HG03342 (cell line): ENCODE results near the gene ZDHHC7.
"Not testable (repeated sequence)": the region's sequence is repeated elsewhere in the genome, so short reads cannot be mapped to it uniquely, and the experiment has no call there.

ENCODE experiments used
- ATAC-seq: cut with Tn5 transposase; IDR thresholded peaks from one replicate; pipeline ENCODE4 v1.9.1; 2021; ENCODE audit warnings: mild to moderate bottlenecking, moderate library complexity; ENCODE audit not compliant: unreplicated experiment

The ZDHHC7 gene, protein sequence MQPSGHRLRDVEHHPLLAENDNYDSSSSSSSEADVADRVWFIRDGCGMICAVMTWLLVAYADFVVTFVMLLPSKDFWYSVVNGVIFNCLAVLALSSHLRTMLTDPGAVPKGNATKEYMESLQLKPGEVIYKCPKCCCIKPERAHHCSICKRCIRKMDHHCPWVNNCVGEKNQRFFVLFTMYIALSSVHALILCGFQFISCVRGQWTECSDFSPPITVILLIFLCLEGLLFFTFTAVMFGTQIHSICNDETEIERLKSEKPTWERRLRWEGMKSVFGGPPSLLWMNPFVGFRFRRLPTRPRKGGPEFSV

DNA sequence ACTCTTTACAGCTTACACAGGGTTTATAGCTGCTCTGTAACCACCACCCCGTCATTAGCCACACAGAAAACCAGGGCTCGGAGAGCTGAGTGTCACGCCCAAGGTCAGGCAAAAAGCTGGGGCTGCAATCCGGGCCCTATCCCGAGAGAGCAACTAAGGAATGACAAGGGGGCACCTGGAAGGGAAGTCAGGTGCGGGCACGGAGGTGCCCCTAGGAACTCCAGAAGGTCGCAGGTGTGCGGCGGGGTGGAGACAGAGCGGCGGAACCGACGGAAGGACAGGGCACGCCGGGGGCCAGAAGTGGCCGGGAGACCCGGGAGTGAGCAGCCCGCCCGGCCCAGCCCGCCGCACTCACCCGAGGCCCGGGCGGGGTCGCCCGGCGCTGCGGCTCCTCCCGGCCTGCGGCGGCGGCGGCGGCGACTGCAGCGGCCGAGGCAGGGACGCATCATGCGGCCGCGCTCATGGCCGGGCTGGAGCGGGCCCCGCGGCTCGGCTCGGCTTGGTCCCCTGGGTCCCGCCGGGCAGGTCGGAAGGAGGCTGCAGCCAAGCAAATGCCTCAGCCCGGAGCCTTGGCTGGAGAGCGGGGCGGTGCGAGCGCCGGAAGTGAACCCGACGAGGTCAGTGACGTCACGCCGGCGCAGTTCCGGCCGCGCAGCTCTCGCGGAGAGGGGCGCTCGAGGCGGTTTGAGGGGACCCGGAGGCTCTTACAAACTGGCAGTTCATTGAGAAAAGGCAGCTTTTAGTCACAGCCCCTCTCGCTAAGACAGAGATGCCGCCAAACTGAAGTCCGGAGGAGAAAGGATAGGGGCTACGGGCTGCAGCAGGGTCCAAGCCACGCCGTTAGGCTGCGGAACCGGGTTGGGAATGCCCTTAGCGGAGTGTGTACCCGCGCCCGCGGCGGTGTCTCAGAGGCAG is at the start of gene ZDHHC7:
Gene ZDHHC7 (minus strand): TSS at position 605 of the 915 bp plus-strand sequence. CDS start 20,917 bp downstream, outside the sequence.
- peak; percentile 86 for ATAC-seq

DNA sequence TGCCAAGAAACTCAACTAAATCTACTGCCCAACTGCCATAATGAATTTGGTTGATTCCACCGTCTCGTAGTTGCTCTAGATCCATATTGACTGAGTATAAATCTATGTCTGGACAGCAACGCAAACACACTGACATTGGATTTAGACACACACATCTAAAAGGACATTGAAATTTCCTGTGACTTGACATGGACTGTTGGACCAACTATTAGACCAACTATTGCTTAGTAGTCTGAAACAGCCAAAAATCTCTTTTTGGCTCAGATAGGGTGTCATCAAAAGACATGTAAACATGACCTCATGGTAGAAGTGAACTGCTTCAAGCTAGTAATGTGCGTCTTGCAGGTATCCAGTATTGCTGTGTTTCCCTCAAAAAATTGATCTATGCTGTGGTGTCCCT is 47.6 kb upstream of the ZDHHC7 start:
- ATAC-seq = no peak

DNA sequence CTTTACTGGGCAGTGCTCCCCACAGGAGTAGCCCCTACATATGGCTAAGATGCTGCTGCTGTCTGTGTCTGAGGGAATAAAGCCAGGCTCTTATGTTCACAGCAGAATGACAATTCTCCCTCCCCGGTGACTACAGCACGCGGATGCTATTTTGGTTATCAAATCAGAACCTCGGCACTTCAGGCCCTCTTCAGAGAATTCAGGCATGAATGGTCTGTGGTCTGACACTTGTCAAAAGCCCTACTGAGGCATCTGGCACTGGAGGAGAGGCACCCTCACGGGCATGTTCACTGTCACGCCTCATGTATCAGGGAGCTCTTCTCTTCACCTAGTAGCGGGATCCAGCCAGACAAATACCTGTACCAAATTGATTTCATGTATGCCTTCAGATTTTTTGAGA is 46.6 kb upstream of the ZDHHC7 start:
- no peak for ATAC-seq

DNA sequence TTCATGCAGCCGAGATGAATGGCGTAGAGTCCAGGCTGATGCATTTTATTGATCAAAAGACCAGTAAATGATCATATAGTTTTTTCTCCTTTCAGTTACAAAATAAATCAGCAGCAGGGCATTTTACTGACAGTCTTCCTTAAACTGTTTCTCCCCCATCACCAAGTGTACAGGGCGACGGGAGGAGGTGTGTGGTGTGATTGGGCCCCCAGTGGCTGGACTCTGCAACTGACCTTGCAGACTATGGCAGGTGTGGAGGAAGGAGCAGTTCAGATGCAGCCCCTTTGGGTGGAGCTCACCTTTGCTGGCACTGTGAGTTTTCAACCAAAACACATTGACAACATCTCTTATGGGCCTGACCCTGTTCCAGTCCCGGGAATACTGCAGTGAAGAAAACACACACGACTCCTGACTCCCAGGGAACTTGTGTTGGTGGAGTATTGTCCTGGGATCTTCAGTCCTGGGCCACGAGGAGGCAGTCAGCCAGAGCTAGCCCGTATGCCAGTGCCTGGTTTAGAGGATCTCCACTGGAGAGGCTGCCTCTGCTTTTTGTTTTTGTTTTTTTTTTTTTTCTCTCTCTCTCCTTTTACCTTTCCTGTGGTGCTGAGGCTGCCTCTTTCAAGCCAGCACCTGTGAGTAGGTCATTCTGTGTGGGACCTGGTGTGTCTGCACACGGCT is 46.0 kb upstream of the ZDHHC7 start:
- ATAC-seq = no peak

DNA sequence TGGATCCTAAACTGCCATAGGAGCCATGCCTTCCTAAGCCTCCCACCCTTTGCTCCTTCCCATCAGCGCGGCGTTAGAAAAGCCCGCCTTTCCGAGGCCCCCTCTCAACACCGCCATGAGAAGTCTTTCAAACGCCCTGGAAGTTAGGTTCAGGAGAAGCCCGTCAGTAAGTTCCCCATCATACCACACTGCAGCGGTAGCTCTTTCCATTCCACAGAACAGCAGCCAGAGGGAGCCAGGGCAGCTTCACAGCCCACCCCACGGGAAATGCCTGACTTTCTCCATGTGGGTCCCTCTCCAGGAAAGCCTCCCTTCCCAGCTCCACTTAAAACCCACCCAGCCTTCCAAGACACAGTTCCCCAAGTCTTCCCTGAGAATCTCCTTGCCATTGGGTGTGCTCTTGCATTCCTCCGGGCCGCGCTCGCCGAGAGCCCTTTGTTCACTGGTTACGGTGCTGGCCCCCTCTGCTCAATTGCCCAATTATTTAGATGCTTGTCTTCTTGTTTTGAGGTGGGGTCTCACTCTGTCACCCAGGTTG is 44.9 kb upstream of the ZDHHC7 start:
- ATAC-seq = no peak

DNA sequence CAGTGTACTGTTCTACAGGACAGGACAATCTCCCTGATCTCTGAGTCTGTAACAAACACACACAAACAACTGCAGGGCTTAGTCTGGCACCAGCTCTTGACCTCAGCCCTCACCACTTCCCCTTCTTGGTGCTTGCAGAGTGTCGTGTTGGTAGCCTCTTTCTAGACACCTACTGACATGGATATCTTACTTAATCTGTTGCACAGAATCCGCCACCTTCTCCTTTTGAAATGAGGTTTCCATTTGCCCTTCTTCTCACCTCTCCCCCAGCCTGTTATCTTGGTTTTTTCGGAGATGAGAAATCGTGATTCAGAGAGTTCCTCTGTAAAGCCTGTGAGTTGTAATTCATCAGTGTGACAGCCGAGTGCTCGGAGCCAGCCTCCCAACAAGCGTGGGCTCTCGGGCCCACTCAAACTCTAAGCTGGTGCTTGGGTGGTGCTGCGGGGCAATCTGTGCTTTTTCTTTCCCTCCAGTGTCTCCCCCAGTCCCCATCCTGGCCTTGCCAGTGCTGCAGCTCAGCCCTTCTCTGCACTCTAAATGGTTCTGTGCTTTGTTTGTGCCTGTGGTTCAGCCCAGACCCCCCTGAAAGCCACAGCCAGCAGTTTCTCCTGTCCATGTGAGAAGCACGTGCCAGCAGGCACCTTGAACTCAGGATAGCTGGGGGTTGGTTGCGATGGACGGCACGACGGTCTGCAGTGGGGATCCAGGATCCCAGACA is 44.3 kb upstream of the ZDHHC7 start:
- peak; percentile 92 for ATAC-seq

DNA sequence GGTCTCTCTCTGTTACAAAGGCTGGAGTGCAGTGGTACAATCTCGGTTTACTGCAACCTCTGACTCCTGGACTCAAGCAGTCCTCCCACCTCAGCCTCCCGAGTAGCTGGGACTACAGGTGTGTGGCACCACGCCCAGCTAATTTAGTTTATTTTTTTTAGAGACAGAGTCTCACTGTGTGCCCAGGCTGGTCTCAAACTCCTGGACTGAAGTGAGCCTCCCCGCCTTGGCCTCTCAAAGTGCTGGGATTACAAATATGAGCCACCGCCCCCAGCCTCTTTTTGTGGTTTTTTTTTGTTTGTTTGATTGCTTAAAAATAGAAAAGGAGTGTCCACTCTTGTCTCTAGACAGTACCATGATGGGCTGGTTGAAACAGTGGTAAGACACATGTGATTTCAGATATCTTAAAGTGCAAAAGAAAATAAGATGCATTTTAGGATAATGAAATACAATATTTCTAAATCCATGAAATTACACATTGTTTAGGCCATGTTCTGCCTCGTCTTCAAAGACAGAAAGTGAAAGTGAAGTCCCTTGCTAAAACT is 43.7 kb upstream of the ZDHHC7 start:
- ATAC-seq = no peak

DNA sequence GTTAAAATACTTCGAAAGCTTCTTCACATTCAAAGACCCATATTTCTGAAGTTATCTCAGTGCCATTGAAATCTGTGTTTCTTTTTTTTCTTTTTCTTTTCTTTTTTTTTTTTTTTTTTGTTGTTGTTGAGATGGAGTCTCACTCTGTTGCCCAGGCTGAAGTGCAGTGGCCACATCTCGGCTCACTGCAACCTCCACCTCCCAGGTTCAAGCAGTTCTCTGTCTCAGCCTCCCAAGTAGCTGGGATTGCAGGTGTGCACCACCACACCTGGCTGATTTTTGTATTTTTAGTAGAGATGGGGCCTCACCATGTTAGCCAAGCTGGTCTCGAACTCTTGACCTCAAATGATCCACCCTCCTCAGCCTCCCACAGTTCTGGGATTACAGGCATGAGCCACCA is 43.0 kb upstream of the ZDHHC7 start:
- ATAC-seq = not testable (repeated sequence)

DNA sequence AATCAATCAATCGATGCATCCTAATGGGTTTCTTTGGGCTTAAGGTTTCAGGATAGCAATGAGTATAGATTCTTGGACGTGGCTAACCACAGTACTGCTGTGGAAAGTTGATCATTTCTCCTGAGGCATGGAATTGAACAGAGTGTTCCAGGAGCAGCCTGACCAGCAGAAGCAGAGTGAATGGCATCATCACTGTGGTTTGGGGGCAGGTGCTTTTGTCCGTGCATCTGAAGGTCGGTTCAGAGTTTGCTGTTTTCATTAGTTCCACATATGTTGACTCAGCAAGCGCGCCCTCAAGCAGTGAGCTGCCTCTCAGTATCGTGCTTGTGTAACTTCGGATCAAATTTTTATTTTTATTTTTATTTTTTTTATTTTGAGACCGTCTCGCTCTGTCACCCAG is 41.2 kb upstream of the ZDHHC7 start:
- no peak for ATAC-seq

DNA sequence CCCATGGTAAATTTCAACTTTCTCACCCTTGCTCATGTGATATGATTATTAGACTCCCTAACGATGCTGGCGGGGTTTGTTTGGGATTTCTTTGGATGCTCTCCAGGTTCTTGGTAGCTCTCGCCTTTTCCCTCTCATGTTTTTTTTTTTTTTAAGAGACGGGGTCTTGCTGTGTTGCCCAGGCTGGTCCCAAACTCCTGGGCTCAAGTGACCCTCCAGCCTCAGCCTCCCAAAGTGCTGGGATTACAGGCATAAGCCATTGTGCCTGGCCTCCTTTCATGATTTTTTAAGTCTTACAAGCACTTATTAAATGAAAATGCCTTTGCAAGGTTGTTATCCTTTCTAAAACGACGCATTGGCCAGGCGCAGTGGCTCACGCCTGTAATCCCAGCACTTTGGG is 40.3 kb upstream of the ZDHHC7 start:
- ATAC-seq = no peak

DNA sequence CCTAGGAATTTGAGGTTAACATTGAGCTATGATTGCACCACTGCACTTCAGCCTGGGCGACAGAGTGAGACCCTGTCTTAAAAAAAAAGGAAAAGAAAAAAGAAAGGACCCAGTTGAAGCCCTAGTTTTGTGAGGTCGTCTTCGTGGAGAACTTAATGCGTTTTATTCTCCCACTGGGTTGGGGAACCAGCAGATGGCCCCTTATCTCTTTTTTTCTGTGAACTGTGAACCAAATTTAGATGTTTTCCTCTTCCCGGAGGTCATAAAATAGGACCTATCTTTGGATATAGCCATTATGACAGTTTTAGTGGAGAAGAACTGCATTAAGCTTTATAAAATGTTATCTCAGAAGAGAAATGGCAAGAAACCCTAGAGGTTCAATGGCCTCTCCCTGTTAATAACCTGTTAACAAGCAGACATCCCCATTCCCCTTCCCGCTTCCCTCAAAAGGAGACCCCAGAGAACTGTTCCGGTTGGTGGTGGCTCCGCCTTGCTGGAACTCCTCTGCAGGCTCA is 39.8 kb upstream of the ZDHHC7 start:
- ATAC-seq = no peak

DNA sequence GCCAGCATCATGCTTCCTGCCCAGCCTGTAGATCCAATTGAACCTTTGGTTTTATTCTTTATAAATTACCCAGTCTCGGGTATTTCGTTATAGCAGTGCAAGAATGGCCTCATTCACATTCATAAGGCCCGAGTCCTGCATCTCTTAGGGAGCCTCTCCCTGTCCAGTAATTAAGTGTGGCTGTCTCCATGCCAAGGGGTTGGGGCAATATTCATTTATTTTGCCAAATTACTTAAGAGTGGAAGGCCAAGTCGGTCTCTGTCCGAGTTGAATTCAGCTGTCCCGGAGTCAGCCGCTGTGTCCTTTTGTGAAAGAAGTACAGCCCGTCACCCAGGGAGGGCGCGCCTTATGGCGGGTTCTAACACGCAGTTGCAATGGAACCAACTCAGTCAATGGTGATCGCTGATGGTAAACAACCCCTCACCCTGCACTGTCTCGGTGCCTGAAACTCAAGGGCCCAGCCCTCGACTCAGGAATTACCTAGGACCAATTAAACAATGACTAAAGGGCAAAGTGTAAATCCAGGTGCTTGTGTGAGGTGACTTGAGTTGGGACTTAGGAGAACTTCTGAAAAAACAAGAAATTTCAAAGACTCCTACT is 38.5 kb upstream of the ZDHHC7 start:
- no peak for ATAC-seq

DNA sequence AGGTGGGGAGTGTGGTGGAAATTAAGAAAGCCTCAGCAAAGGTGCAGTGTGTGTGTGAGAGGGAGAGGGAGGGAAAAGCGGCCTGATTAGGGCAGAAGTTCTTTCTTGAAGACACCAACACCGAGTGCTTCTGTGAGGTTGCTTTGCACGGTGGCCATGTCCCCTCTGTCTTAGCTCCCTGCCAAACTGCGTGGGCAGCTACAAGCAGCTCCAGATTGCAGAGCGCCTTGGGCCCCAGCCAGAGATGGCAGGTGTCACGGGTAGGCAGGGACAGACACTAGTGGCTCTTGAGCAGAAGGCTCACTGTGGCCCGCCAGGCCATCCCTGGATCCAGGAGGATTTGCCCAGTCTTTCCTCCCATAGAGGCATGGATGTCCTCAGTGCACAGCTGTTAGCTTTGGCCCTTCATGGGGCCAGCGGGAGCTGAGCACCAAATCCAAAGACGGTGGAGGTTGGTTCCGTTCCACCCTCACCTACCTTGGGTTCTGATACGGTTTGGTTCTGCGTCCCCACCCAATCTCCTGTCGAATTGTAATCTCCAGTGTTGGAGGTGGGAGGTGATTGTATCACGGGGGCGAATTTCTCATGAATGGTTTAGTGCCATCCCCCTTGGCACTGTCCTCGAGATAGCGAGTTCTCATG is 37.7 kb upstream of the ZDHHC7 start:
- no peak for ATAC-seq

DNA sequence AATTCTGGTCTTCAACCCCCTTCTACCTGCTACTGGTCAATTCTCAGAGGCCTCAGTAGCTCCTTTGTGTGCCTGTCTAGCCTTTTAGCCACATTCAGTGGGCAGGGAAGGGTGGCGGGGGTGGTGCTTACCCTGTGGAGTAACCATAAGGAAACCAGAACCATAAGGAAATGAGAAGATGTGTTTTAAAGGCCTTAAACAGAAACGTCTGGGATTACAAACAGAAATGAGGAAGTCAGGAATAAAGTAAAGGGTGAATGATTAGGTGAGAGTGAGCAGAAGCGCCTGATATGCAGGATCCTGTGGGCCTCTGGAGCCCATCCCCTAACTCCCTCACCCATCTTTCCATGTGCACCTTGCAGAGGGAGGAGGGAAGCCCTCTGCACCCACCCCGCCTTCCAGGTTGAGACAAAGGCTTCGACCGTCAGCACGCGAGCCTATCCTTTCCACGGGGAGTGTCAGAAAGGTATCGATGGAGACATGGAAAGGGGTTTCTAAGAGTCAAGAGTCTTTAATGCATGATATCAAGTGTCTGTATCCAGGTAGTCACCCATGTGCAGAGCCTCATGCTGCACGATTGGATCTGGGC is 36.6 kb upstream of the ZDHHC7 start:
- ATAC-seq = no peak

DNA sequence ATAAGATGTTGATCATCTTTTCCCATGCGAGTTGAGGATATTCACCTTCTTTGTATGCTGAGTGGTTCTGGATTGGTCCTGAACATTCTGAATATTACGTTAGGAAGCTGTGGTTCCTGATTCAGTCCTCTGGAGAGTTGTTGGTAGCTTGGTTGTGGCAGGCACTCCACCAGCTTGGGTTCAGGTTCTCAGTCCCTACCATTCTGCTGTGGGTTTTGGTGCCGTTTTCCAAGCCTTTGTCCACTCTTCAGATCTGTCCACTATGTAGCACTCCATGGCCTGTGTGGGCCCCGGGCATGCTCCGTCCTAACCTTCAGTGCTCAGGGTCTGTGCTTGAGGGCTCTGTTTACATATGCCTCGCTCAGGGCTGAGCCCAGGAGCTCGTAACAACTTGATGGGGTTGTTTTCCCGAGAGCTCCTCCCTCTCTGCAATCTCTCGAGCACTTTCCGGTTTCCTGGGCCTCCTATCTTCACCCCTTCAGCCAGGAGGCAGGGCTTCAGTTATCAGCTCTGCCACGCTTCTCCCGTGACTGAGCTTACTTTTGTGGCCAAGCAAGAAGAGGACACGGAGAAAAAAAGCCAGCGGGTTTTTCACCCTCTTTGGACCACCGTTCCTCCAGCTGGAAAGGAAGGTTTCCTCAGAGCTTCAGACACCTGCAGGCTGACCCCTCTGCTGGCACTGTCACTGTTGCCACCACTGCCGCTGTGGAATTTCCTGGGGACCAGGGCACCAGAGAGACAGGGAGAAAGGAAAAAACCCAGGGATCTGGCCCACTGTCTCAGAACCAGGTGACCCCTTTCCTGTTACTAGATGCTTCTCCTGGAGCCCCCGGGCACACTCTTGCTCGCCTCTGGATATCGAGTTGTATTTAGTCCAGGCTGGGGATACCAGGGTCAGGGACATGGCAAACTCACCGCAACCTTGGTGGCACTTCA is 35.9 kb upstream of the ZDHHC7 start:
- no peak for ATAC-seq

DNA sequence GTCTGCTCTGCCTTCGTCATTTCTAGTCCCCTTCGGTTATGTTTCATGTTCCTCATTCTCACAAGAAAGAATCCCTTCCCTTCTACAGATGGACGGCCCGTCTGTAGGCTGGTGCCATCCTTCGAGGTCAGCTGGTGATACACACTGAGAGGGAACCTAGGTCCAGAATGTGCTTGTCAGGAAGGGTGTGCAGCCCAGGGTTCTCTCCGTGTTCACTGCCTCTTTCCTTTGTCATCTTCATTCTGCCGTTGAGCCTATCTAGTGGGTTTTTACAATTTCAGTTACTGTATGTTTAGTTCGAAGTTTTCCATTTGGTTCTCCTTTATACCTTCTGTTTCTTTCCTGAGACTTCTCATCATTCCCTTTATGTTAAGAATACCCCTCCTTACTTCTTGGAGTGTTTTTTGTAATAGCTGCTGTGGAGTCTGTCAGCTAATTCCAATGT is 35.2 kb upstream of the ZDHHC7 start:
- ATAC-seq = no peak

DNA sequence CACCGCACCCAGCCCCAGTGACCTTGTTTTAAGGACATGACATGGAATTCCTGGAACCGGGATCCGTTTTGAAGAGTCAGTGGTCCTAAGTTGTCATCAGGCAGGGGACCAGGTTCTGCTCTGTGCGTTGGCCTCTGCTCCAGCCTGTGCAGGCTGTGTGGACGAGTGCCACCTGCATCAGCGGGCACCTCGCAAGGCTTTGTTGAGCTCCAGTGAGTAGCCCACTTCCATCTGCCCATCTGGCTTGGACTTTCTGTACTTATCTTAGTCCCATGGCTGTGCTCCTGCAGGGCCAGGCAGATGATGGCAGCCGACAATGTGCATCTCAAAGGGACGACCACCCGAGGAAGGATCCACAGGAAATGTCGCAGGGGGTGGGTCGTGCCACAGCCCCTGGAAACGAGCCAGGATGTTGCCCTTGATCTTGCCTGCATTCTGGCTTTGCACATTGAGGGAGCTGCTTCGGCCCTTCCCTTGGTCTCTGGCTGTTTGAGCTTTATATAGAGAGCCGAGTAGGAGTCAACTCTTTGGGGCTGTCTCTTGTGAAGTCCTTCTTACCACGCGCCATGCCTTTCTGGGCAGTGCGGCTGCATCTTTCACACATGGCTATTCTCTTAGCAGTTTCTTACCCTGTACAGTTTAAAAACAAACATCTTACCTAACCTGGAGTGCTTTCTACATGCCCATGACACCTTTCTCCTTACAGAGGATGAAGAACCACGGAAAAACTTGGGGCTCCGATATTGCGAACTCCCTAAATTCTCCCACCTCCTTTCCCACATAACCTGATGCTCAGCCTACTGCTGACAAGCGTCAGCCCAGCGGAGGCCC is 34.5 kb upstream of the ZDHHC7 start:
- ATAC-seq = no peak
